NCI-H69 (cell line): ENCODE data around the gene ZNF280D.
"Not testable (repeated sequence)": the region's sequence is repeated elsewhere in the genome, so short reads cannot be mapped to it uniquely, and the experiment has no call there.

Experiments used
- DNase-seq: peaks from one replicate; lab custom pipeline; 2025; lab: John Stamatoyannopoulos, UW

Gene ZNF280D

DNA sequence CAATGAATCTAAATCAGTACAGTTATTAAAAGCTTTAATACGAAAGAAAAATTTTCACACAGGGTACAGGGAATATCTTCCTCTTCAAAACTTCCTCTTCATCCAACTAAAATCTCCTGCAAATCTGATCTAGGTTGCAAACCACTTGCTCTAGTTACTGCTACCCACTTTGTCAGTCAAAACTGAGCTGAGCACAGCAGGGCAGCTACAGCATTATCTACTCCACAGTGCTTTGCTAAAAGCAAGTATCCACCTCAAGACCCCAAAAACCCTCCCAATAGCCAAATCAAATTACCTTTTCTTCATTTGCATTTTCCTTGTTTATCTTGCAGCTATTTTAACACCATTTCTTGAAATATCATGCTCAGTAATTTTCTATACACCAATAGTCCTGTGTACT lies 14.7 kb downstream of the ZNF280D start:
- no peak for DNase-seq

DNA sequence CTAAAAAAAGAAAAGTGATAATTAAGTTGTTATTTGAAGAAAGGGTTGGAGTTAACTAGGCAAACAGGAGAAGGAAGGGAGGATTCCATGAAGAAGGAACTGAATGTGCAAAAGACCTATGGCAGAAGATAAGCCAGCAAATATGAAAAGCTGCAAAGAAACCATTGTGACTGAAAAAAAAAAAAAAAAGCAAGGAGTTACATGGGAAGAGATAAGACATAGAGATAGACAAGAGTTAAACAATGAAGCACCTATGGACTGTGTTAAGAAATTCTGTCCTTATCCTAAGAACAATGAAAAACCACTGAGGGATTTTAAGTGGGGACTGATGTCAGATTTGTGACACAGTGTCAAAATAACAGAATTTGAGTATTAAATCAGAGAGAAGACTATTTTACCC lies 17.0 kb downstream of the ZNF280D start:
- no peak for DNase-seq

- no peak for DNase-seq
These were observed 18.1 kb downstream of the ZNF280D start for GRCh38 chr15:56715220-56715619.

GRCh38 chr15:56709502-56709901 lies 23.8 kb downstream of the ZNF280D start:
- not testable (repeated sequence) for DNase-seq

GRCh38 chr15:56699743-56700142 lies 33.6 kb downstream of the ZNF280D start:
- no peak for DNase-seq

DNA sequence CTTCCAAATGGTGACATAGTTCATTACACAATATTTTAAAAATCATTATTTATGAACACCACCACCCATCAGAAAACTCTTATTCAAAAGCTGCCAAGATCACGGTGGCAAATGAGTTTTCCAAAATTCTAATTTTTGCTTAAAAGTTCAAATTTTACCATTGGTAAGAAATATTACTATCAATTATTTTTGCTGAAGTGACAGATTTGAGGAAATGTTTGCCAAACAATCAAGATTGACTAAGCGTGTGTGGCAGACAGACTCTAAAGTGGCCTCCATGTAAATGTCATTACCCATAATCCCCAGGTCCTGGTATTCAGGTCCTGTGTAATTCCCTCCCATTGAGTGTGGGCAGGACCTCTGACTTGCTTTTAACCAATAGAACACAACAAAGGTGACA lies 35.0 kb downstream of the ZNF280D start:
- DNase-seq, result no peak

GRCh38 chr15:56693761-56694160 lies 39.5 kb downstream of the ZNF280D start:
- no peak for DNase-seq

DNA sequence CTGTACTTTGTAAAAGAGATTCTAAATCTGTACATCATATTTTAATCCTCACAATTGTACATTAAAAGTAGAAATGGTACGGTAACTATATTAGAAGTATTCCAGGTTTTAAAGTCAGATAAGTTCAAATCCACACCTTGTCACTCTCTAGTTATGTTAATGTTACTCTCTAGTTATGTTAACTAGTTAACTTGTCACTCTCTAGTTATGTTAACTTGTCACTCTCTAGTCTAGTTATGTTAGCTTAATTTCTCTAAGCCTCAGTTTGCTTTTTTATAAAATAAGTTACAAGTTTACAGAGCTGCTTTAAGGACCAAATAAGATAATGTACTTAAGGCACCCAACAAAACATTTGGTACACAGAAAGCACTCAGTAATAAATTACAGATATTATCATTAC lies 42.6 kb downstream of the ZNF280D start:
- no peak for DNase-seq

- no peak for DNase-seq
These were observed 49.4 kb downstream of the ZNF280D start for GRCh38 chr15:56683908-56684307.

DNA sequence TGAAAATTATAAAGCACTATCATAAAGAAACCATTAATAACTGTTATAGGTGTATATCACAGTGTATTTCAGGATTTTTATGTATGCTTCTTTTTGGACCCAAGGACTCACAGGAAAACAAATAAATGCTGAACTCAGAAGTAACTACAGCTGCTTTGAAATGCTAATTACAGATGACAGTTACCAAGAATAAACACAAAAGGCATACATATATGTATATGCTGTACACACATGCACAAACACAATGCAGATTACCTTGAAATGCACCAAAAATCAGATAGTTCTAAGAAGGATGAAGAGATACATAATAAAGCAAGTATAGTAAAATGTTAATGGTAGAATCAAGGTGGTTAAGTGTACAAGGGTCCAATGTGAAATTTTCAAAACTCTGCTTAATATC lies 52.2 kb downstream of the ZNF280D start:
- DNase-seq, result no peak

- no peak for DNase-seq
These were observed 54.1 kb downstream of the ZNF280D start for GRCh38 chr15:56679225-56679624.

GRCh38 chr15:56678571-56678970 lies 54.7 kb downstream of the ZNF280D start:
- DNase-seq, result no peak

DNA sequence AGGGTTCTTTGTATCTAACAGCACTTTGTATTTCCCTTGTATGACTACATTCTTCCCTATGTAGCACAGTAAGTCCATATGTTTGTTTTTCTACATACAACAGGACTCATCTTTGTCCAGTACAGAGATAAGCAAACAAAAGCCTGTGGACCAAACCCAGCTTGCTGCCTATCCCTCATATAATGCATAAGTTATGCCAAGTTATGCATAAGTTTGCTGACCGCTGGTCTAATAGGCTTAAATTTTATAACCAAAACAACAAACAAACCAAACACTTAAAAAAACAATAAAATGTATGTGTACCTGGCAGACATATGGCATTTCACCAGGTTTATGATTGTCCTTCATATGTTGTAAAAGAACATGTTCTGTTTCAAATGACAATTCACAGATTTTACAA lies 56.0 kb downstream of the ZNF280D start:
- DNase-seq, result no peak

GRCh38 chr15:56675930-56676329 lies 57.4 kb downstream of the ZNF280D start:
- no peak for DNase-seq

DNA sequence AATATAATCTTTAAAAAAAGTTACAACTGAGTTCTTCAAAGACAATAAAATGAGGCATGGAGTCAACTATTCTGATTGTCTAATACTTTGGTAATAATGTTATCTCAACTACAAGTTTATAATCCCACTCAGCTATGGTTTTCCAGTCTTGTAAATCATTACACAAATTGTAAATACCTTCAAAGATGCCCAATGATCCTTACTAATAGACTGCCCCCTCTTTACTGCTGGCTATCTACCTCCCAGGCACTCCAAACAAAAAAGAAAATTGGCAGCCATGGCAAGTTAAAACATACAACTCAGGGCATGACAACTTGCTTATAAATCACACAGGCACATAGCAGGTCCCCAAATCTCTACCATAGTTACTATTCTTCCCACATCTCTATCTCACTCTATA lies 58.5 kb downstream of the ZNF280D start:
- no peak for DNase-seq

DNA sequence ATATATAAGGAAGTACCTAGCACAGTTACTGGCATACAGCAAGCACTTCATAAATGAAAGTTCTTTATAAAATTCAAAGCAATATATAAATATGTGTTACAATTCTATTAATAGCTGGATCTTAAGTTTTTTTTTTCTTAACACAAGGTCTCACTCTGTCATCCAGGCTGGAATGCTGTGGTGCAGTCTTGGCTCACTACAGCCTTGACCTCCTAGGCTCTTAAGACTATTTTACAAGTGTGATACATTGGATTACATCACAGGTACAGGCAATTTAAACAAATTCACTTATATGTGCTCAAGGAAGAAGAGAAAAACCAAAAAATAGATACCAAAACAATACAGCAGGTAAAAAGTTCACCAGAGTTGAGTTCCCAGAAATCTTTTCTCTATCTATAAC lies 60.6 kb downstream of the ZNF280D start:
- DNase-seq, result no peak

- DNase-seq, result no peak
These were observed 65.8 kb downstream of the ZNF280D start for GRCh38 chr15:56667517-56667916.

DNA sequence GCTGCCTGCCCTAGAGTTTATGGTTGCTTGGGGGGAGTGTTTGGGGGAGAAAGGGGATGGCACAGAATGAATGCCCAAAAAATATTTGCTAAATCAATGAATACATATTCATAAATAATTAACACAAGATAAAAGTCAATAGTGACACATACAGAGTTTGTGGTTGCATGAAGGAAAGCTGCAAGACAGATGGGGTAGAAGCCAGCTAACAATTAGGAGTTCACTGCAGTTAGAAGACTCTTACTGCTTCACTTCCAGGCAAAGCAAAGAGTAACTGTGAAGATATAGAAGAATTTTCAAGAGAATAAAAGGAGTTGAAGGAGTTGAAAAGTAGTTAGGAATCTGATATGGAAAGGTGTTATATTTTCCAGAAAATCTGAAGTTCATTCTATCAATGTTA lies 72.4 kb downstream of the ZNF280D start:
- DNase-seq, result no peak

GRCh38 chr15:56659197-56659596 lies 74.1 kb downstream of the ZNF280D start:
- DNase-seq, result no peak

GRCh38 chr15:56654624-56655023 lies 78.7 kb downstream of the ZNF280D start:
- DNase-seq, result no peak

DNA sequence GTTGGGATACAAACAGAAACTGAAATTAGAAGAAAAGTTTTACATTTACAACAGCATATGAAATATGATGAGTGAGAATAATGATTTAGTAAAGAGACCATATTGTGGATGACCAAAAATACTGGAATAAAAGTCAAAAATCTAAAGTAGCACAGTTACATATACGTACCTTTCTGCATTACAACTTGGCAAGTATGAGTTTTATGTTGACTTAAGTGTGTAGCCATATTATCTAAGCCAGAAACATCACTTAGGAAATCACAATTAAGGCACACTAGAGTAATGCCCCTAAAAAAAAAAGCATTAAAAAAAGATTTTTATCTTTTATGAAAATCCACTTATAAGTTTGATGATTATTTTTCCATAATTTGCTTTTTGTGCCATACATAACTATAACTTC lies 79.1 kb downstream of the ZNF280D start:
- DNase-seq, result no peak

- no peak for DNase-seq
These were observed 79.5 kb downstream of the ZNF280D start for GRCh38 chr15:56653787-56654186.

DNA sequence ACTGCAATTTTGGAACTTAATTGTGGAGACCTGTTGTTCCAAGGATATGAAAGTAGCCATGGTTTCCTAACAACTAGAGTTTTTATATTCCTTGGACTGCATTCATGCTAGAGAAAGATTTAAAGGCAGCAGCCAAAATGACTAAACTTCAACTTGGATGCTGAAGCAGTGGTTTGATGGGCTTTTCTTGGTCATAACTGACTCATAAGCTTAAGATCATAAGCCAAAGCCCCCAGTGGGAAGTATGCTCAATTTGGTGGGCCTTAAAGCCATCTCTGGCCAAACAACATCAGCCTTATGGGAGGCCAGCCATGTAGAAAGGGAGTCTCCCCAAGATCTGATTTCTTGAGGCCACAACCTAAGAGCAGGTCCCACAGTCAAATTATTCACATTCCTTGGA lies 80.2 kb downstream of the ZNF280D start:
- DNase-seq, result no peak

DNA sequence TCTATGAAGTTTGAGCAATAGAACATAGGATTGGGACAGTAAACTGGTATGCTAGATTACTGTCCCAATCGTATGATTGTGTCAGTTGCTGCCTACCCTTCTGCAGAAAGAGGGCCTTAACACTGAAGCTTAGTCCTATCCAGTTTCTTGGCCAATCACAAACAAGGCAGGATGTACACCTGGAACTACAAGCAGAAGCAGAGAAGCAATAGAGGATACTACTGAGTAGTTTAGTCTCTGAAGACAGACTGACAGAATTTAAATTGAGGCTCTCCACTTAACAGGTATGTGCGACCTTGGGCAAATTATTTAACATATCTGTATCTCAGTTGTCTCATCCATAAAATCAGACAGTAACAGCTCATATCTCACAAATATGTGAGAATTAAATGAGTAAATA lies 85.0 kb downstream of the ZNF280D start:
- DNase-seq, result no peak

DNA sequence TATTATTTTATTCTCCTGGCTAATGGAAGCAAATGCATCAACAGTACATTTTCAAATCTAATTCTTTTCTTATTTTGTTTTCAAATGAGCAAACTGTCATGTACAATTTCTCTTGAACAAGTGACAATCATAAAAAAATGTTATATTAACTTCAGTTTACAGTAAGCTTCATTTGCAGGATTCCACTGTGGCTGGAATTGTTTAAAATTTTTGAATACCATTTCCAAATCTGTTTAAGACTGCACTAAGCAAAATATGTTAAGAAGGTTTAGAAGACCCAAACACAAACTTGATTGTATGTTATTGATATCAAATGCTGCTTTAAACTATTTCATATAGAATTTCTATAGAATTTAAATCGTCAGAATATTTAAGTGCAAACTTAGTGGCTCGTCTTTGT lies 92.8 kb downstream of the ZNF280D start:
- no peak for DNase-seq
